Fibroblast of peridontal ligament (primary cell): ENCODE data around the gene RRAS.
"Not testable (repeated sequence)": the region's sequence is repeated elsewhere in the genome, so short reads cannot be mapped to it uniquely, and the experiment has no call there.

Source experiments
- DNase-seq: peaks from one replicate; pipeline ENCODE4 v3.0.0-alpha.2; 2010; ENCODE audit errors: extremely low read depth

The RRAS gene

GRCh38 chr19:49655570-49656455 is 15.9 kb upstream of the RRAS start:
- DNase-seq = no peak

DNA sequence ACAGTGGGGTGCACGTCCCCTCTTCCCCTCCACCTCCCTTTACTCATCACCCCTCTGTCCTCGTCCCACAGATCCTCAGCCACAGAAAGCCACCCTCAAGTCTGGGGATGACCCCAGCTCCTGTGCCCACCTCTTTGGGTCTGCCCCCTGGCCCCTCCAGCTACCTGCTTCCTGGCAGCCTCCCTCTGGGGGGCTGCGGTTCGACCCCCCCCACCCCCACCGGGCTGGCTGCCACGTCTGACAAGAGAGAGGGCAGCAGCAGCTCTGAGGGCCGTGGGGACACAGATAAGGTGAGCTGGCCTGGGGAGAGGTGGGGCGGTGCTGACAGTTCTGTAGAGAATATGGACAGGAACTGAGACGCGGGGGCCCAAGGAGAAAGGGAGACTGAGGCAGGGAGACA is 14.6 kb upstream of the RRAS start:
- no peak for DNase-seq

DNA sequence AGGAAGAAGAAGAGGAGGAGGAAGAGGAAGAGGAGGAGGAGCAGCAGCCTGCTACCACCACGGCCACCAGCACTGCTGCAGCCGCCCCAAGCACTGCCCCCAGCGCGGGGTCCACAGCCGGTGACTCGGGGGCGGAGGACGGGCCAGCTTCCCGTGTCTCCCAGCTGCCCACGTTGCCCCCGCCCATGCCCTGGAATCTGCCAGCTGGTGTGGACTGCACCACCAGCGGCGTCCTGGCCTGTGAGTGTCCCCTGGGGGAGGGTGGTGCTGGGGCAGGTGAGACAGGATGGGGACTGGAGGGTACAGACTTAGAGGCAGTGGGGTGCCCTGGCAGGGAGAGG is 13.5 kb upstream of the RRAS start:
- DNase-seq = no peak

GRCh38 chr19:49652551-49653465 is 12.9 kb upstream of the RRAS start:
- no peak for DNase-seq

- DNase-seq = no peak
These were observed 12.0 kb upstream of the RRAS start for GRCh38 chr19:49651820-49652550.

DNA sequence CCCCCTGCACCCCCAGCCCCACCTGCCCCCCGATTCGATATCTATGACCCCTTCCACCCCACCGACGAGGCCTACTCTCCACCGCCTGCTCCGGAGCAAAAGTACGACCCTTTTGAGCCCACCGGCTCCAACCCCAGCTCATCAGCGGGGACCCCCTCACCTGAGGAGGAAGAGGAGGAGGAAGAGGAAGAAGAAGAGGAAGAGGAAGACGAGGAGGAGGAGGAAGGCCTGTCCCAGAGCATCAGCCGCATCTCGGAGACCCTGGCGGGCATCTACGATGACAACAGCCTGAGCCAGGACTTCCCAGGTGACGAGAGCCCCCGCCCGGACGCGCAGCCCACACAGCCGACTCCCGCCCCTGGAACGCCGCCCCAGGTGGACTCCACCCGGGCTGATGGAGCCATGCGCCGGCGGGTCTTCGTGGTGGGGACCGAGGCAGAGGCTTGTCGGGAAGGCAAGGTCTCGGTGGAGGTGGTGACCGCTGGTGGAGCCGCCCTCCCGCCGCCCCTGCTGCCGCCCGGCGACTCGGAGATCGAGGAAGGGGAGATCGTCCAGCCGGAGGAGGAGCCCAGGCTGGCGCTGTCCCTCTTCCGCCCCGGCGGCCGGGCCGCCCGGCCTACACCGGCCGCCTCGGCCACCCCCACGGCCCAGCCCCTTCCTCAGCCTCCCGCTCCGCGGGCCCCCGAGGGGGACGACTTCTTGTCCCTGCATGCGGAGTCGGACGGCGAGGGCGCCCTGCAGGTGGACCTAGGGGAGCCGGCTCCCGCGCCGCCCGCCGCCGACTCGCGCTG is 11.3 kb upstream of the RRAS start:
- no peak for DNase-seq

DNA sequence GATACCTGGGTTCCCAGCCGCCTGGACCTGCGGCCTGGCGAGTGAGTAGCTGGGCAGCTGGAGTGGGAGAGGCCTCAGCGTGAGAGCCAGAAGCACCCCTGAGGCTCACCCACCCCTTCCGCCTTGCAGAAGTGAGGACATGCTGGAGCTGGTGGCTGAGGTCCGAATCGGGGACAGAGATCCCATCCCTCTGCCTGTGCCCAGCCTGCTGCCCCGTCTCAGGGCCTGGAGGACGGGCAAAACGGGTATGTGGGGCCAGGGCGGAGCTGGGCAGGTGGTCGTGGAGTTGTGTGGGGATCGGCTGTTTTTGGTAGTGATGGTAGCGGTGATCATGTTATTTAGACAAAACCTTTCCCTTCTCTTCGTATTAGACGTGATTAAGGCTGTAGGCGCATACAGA is 6.6 kb upstream of the RRAS start:
- no peak for DNase-seq

- DNase-seq = no peak
These were observed 6.1 kb upstream of the RRAS start for GRCh38 chr19:49645995-49646394.

DNA sequence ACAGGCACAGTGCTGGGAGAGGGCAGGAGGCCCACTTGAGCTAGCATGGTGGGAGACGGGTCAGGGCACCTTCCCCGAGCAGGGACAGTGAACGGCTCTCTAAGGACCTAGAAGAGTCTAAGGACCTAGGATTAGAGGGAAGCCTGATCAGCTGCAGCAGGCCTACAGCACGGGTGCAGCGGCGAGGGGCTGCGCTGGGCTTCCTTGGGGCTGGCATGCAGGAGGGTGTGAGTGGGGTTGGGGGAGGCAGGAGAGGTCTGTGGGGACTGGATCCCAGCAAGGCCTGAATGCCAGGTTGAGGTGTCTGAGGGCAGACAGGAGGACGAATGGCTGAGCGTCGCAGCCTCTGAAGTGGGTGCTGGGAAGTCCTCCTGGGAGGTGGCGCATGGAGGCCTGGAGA is 5.6 kb upstream of the RRAS start:
- no peak for DNase-seq

GRCh38 chr19:49643466-49643865 is 3.5 kb upstream of the RRAS start:
- no peak for DNase-seq

DNA sequence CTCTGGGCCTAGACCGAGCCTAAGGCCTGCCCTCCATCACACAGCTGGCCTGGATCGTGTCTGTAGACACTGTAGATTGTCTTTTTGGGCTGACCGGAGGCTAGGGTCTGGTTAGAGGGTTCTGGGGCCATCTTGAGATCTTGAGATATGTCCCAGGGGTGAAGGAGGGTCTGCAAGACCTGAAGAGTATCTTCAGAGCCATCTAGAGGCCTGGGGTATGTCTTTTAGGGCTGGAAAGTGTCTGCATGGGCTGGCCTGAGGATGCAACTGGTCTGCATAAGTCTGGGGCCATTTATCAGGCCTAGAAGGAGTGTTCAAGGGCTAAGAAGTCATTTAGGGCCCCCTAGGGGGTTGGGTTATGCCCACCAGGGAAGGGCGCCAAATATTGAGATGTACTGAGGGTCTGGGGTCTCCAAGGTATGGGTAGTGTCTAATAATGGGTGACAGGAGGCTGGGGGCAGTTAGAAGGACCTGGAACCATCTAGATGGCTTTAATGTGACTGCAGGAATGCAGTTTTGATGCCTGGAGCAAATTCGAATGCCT is 2.6 kb upstream of the RRAS start:
- peak; percentile 30 for DNase-seq

DNA sequence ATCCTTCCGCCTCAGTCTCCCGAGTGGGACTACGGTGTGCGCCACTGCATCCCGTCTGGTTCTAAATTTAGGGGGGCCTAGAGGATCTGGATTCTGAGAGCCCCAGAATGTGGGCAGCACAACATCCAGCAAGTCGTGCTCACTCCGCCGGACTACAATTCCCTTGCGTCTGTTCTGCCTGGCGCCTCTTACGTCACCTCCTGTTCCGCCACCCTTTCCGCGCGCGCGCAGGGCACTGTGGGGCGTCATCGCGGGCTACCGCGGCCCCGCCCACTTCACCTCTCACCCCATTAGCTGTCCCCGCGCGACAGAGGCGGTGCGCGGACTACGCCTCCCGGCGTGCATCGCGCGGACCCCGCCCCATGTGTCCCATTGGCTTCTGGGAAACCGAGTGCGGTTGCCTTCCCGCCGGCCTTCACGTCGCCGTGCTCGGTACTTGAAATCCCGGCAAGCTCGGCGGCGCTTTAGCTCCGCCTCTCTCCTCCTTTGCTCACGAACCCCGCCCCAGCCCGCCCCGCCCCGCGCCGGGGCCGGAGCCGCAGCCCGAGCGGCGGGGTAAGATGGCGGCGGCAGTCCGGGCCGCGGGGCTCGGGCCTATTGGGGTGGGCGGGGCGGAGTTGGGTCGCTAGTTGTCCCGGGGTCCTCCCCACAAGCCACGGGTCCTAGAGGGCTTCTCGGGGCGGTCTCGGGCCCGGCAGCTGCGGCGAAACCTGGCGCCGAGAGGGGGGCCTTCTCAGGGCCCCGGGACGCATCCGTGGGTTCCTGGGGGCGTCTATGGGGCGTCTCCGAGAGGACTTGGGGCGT is 1.9 kb upstream of the RRAS start, which contains the start of gene SCAF1:
Gene SCAF1 (plus strand): TSS at position 522 of the 804 bp plus-strand sequence. CDS start 2,818 bp downstream, outside the sequence.
- DNase-seq = peak; percentile 99

DNA sequence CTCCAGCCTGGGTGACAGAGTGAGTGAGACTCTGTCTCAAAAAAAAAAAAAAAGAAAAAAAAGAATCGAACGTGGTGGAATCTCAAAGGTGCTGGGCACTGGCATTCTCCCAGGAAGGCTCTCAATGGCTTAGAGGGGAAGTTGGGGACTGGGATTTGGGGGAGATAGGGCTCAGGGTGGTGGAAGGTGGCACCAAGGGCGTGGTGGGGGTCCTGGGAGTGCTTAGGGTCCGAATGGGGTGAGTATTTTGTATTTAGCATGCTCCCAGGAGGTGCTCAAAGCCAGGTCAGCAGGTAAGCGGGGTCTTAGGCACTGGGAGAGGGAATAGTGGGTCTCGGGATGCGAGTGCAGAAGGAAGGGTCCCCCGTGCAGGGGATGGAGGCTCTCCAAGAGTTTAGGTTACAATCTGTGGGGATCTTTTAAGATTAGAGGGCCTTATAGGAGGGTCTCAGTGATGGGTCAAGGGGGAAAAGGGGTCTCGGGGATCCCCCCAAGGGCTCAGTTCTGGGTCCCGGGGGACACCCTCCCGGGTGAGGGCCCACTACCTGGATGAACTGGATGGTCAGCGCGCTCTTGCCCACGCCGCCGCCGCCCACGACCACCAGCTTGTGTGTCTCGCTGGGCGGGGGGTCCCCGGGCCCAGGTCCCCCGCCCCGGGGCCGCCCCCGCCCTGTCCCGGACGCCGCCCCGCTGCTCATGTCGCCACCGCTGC is 386 bp downstream of the RRAS start:
- no peak for DNase-seq

DNA sequence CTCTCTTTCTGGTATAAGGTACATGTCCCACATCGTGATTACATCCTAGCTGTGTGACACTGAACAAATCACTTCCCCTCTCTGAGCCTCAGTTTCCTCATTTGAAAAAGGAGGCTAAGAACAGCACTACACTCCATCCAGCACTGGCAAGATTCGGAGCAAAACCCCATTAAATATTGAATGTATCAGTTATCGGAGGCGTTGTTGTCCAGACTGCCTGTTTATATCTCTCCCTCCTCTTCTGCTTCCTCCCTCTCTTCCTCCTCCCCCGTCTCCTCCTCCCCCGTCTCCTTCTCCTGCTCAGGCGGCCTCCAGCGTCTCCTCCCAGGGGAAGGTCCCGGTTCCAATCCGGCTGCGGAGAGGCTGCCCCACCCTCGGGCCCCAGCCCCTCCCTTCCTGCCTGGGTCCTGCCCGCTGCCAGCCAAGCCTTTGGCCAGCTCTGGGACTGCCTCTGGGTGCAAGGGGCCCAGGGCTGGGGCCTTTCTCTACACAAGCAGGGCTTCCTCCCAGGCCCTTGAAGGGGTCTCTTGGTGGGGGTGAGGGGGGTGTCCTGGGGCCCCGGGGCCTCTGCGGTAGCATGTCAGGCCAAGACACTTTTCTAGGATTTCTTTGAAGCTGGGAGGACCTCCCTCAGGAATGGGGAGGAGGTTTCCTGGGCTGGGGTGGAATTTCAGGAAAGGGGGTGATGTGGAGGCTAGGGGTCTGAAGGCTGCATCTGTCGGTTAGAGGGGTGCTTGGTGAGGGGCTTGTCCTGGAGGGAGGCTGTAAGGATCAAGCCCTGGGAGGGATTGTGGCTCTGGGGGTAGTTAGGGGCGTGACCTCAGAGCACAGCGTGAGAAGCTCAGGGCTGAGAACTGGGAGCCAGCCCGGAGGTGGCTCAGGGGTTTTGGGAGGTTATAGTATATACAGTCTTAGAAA is 1.9 kb downstream of the RRAS start:
- peak; percentile 72 for DNase-seq

GRCh38 chr19:49636233-49636932 is 3.6 kb downstream of the RRAS start:
- no peak for DNase-seq

DNA sequence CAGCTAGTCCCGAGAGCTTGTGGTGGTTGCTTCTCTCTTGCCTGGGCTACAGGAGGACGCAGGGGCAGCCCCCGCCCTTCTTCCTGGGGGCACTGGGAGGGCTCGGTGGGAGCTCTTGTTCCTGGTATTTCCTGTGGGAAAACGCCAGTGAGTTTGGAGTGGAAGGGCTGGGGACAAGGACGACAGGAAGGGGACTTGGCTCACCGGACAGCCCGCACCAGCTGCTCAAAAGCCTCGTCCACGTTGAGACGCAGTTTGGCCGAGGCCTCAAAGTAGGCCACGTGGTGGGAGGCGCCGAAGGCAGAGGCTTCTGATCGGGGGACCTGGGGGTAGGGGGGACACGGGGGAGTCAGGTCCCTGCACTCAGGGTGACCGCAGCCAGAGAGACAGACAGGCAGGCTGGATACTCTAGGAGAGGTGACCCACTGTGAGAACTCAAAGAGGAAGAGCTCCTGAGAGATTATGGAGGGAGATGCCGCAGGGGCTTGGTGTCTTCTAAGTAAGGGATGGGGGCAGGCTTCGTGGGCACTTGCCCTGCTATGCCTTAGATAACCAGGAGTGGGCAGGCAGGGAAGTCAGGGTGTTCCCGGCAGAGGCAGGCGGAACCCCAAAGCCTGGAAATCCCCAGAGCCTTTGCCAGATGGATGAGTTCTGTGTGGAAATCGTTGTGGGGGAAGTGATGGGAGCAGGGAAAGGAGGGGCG is 4.3 kb downstream of the RRAS start:
- DNase-seq = peak; percentile 31

DNA sequence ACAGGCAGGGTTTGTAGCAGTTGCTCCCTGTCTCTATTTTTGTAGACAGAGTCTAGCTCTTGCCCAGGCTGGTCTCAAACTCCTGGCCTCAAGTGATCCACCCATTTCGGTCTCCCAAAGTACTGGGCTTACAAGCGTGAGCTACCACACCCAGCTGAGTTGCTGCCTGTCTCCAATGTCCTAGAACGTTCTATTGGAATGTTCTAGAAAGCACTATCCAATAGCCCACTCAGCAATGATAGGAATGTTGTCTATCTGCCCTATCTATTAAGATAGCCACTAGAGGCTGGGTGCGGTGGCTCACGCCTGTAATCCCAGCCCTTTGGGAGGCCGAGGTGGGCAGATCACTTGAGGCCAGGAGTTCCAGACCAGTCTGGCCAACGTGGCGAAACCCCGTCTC is 6.7 kb downstream of the RRAS start:
- DNase-seq = not testable (repeated sequence)
